Endothelial cell of hepatic sinusoid (primary cell): Measurements from ENCODE around the gene COG4.

Experiments
- in situ Hi-C: cut with HindIII; loops from 2 replicates; pipeline ENCODE4 v1.10.0; 2017; ENCODE audit warnings: low sequenced_read_pairs

Gene COG4

DNA sequence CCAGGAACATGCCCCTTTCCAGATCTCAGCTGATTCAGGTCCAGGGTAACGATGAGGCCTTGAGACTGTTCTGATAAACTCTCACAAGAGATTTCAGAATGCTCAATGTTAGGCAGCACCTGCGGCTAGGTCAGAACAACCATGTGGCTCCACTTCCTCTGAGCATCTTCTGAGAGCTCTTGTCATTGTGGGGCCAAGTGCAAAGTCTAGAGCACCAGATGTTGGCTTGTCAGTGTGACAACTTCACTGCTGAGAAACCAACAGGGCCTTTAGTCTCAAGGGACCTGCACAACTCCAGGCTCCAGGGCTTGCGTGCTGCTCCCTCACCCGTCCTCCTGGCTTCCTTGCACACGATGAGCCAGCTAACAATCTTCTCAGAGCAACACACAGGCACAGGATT lies 39.9 kb downstream of the COG4 start:
- in situ Hi-C loops = no loop called here

GRCh38 chr16:70482624-70483023 lies 40.7 kb downstream of the COG4 start:
- in situ Hi-C loops = no loop called here

DNA sequence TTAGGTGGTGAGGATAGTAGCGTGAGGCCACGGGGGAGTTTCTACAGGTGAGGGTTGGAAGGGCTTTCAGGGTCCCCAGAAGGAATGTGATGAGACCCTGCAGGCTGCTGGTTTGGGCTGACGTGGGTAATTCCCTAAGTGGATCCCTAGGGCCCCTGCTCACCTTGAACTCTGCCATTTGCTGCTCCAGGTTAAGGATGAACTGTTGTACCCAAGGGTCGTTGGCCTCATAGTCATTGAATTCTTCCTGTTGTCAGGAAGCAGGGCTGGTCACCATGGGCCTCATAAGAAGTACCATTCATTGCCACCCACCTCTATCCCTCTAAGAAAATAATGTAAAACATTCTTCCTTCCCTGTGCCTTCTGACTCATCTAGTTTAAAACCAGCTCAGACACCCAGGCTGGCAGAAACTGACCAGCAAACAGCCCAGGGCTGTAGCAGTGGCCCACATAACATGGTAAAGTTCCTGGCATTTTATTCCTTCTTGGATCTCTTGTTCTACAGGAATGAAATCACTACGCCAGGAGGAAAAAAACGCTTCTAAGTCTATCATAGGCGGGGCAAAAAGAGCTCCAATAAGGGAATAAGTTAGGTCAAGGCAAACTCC lies 41.3 kb downstream of the COG4 start:
- in situ Hi-C loops = no loop called here

DNA sequence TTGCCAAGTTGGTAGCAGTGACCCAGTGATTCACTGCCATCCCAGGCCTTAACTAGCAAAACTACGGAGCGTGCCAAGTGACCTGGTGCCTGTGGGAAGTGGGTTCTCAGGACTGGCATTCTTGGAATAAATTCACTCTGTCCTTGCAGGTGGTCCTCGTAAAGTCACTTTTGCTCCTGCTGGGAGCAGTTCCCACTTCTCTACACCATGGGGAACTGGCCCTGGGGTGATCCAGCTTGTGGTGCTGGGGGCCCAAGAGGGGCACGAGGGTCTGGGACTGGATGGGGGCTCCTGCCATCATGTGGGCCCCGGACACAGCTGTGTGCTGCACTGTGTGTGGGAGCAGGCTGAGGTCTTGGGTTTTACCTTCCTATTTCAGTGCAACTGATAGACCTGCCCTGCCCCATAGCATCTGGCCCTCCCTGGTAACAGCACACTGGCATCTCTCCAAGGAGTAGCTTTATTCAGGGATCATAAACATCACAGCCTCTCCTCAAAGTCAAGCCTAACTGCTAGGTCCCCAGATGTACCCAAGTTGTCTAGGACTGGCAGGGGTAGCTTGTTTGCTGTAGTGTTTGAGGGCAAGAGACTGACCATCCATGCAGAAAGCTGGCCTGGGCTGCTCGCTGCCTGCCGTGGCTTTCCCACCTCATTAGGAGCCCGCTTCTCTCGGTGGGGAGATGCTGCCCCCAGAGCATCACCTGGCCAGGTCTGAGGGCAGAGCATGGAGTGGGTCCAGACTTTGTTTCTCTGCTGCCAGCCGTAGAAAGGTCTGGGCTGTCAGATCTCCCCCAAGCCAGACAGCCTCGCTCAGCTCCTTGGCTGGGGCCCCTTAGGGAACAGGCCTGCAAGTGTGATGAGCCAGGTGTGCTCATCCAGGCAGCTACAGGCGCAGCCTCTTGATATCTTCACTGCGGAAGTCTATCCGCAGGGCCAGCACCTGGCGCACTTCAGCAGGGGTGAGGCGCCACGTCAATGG lies 42.9 kb downstream of the COG4 start:
- in situ Hi-C loops = no loop called here

- in situ Hi-C loops = loop anchor here (5.0 kb wide), 2 partner anchors 67 to 83 kb away; no protein-coding TSS in a partner anchor
Measured at GRCh38 chr16:70478912-70479341, 44.4 kb downstream of the COG4 start.

GRCh38 chr16:70478169-70478568 lies 45.2 kb downstream of the COG4 start:
- in situ Hi-C loops = loop anchor here (5.0 kb wide), 2 partner anchors 66 to 84 kb away; no protein-coding TSS in a partner anchor

DNA sequence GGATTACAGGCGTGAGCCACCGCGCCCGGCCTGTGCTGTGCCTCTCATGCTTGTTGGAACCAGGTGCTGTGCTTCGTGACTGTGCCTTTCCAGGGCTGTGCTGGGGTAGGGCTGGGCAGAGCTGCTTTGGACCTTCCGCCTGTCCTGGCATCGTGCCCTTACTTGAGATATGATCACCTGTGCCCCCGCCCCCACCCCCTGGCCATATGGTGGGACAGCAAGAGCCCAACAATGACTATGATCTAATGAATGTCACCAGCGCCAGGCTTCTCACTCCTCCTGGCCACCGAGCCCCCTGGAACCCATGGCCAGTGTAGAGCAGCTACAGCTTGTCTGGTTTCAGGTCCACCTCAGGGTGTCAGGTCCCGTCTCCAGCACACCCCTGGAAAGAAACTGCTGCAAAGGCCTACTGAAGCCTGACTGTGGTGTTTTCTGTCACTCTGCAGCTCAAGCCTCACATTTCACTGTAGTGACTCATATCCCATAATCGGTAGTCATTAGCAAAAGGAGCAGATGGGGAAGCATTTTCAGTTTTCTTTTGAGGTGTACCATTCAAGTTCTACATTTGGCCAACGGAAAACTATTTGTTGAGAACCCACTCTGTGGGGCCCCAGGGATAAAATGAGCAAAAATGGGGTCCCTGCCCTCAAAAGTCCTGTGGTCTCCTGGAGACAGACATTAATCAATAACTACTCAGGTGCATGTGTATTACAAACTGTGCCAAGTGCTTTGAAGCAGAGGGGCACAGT lies 46.9 kb downstream of the COG4 start:
- in situ Hi-C loops = loop anchor here (5.0 kb wide), 2 partner anchors 64 to 86 kb away; no protein-coding TSS in a partner anchor

- in situ Hi-C loops = loop anchor here (5.0 kb wide), 2 partner anchors 63 to 87 kb away; no protein-coding TSS in a partner anchor
Measured at GRCh38 chr16:70475054-70475871, 48.1 kb downstream of the COG4 start.

DNA sequence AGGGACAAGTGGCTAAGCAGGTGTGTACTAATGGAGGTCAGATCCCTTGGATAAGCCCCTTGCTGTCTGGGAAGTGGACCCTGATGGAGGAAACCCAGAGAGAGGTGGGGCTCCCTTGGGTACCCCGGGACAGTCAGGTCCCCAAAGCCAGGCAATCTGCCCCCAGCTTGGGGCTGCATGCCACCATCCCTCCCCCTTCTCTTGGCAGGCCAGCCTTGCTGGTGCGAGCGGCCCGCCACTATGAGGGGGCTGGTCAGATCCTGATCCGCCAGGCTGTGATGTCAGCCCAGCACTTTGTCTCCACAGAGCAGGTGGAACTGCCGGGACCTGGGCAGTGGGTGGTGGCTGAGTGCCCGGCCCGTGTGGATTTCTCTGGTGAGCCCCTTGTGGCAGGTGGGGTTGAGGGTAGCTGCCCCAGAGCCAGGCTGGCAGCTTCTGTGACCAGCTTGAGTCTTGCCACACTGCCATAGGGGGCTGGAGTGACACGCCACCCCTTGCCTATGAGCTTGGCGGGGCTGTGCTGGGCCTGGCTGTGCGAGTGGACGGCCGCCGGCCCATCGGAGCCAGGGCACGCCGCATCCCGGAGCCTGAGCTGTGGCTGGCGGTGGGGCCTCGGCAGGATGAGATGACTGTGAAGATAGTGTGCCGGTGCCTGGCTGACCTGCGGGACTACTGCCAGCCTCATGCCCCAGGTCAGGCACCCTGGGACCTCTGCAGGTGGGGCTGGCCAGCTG lies 48.9 kb downstream of the COG4 start:
- in situ Hi-C loops = loop anchor here (5.0 kb wide), 2 partner anchors 62 to 88 kb away; no protein-coding TSS in a partner anchor

- in situ Hi-C loops = no loop called here
Measured at GRCh38 chr16:70473446-70474319, 49.7 kb downstream of the COG4 start.

- in situ Hi-C loops = no loop called here
Measured at GRCh38 chr16:70472786-70473433, 50.4 kb downstream of the COG4 start.

GRCh38 chr16:70470927-70471341 lies 52.4 kb downstream of the COG4 start:
- in situ Hi-C loops = no loop called here

DNA sequence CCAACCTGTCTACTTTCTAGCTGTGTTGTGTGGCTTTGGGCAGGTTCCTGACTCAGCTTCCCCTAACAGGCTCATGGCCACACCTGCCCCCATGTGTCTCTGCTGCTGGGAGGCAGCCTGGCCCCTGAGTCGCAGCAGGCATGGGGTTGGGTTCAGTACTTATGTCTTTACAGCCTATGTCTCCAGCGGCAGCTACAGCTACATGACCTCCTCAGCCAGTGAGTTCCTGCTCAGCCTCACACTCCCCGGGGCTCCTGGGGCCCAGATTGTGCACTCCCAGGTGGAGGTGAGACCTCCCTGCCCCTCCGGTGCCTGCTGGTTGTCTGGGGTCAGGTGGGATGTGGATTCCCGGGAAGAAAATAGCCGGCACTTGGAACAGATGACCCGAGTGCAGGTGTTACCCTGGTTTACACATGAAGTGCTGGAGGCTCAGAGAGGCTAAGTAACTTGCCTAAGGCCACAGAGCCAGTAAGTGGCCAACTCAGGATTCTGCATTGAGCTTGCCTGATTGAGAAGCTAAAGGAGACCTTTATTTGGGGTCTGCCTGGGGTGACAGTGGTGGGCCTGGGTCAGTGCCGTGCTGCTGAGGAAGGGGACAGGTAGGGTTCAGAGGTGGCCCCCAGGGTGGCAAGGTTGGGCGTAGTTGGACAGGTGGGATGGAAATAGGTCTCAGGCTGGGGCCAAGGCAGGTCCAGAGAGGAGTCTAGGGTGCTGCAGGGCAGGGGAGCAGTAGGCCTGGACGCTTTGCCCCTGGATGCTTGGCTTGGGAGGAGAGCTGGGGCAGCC lies 53.0 kb downstream of the COG4 start:
- in situ Hi-C loops = no loop called here

DNA sequence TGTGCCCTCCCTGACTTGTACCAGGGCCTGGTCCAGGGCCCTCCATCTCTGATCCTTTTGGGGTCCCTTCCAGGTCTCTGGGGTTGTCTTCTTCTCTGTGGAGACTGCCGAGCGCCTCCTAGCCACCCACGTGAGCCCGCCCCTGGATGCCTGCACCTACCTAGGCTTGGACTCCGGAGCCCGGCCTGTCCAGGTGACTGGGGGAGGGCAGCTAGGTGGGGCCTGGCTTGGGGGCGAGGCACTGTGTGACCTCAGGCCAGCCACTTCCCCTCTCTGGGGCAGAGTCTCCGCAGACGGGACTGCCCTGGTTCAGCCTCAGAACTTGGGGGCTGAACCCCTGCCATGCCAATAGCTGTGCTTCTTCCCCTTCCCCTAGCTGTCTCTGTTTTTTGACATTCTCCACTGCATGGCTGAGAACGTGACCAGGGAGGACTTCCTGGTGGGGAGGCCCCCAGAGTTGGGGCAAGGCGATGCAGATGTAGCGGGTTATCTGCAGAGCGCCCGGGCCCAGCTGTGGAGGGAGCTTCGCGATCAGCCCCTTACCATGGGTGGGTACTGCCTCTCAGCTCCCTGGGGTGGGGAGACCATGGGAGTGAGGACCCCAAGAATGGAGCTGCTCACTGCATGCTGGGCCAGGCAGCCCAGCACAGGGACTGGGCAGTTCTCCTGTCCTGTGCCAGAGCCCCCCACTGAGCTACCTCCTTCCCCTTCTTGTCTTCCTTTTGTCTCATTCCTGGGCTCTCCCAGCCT lies 54.4 kb downstream of the COG4 start:
- in situ Hi-C loops = no loop called here

DNA sequence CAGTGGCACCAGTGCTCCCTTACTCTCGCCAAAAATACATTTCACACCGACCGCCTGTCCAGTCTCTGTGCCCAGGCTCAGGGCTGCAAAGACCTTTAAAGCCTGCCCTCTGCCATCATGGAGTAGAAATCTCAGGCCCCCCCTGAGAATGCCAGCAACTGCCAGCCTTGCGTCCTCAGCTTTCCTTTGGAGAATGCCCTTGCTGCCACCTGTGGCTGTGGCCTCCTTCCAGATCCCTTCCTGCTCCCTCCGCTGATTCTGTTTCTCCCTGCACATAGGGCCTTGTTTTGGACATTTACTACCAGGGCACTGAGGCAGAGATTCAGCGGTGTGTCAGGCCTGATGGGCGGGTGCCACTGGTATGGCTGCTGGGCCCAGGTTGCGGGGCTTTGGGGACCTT lies 55.7 kb downstream of the COG4 start:
- in situ Hi-C loops = no loop called here

DNA sequence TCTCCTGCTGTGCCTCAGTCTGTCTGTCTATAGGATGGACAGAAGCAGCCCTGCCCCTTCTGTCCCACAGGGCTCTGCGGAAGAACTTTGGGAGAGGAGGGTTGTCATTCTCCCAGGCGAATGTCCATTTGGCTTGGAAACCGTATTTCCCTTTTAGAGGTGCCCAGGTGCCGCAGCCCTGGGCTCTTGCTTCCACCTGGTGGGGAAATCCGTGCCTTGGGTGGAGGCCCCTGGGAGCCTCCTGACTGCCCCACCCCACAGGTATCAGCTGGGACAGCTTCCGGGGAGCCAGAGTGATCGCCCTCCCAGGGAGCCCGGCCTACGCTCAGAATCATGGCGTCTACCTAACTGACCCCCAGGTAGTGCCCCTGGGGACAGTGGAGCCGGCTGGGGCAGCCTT lies 56.2 kb downstream of the COG4 start:
- in situ Hi-C loops = no loop called here

GRCh38 chr16:70466805-70467076 lies 56.6 kb downstream of the COG4 start:
- in situ Hi-C loops = no loop called here
